Muscle layer of duodenum (tissue), 2 donors: ENCODE results near the gene C3orf22.

Source experiments
- H3K27ac ChIP-seq: one replicate; pipeline ENCODE4 v1.7.0; 2013; ENCODE audit warnings: mild to moderate bottlenecking, low read length
- H3K27me3 ChIP-seq: one replicate; pipeline ENCODE4 v1.7.0; 2013; ENCODE audit warnings: low read depth, mild to moderate bottlenecking, control low read depth, low read length
- H3K36me3 ChIP-seq, 2 donors: one replicate each; pipeline ENCODE4 v1.7.0; 2013; ENCODE audit warnings: low read length in 2 of 2, control low read depth in 1 of 2, mild to moderate bottlenecking in 1 of 2; ENCODE audit not compliant: insufficient read depth in 2 of 2, control insufficient read depth in 1 of 2
- H3K4me1 ChIP-seq, 2 donors: one replicate each; pipeline ENCODE4 v1.7.0; 2013; ENCODE audit warnings: low read length in 2 of 2, mild to moderate bottlenecking in 2 of 2, control low read depth in 1 of 2, moderate library complexity in 1 of 2; ENCODE audit not compliant: insufficient read depth in 2 of 2, control insufficient read depth in 1 of 2
- H3K4me3 ChIP-seq, 2 donors: one replicate each; pipeline ENCODE4 v1.7.0; 2013; ENCODE audit warnings: low read length in 2 of 2, low read depth in 1 of 2, mild to moderate bottlenecking in 1 of 2
- H3K9me3 ChIP-seq, 2 donors: one replicate each; pipeline ENCODE4 v1.7.0; 2013; ENCODE audit warnings: low read length in 2 of 2, control low read depth in 1 of 2, mild to moderate bottlenecking in 1 of 2; ENCODE audit not compliant: control insufficient read depth in 1 of 2
- donor health status: healthy.

C3orf22 gene

DNA sequence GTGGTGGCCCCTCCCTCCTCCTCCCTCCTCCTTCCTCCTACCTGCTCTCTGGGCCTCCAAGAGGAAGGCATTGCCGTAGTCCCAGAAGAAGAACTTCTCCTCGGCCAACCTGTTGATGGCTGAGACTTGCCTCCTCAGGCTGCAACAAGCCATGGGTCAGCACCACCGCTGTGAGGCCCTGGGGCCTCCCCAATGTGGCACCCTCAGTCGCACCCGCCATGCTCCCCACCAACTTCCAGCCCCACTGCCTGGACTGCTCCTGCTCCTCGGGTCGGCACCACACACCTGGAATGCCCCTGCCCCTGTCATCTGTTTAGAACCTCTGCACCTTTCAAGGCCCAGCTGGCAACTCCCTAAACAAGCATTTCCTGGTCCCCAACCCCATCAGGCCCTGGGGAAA is 58.7 kb downstream of the C3orf22 start:
- H3K27ac ChIP-seq: no peak overlapping the region
- no peaks in the 10 kb centered on the region for H3K9me3 ChIP-seq
- H3K36me3 ChIP-seq: no peaks in the 10 kb centered on the region
- no peaks in the 10 kb centered on the region for H3K4me1 ChIP-seq
- H3K27me3 ChIP-seq: no peaks in the 10 kb centered on the region
- H3K4me3 ChIP-seq: no peak overlapping the region
